Measurements from ENCODE around the gene PTPRT.

Gene PTPRT

GRCh38 chr20:42544926-42545325 lies 644.8 kb downstream of the PTPRT start:
- ChIA-PET CTCF (no interaction called here), POLR2A (no interaction called here)
- no peak for DNase-seq (ENCODE audit: extremely low spot score)
- no peak for TF ChIP-seq CTCF (IDR thresholded peaks at IDR 0.05; ENCODE audit: control extremely low read depth, extremely low read depth, low read depth, missing control alignments)

GRCh38 chr20:42532831-42533230 lies 656.9 kb downstream of the PTPRT start:
- no peak for TF ChIP-seq CTCF (IDR thresholded peaks at IDR 0.05; ENCODE audit: control extremely low read depth, extremely low read depth, low read depth, missing control alignments)
- DNase-seq (ENCODE audit: extremely low spot score): no peak
- CTCF ChIA-PET: interaction anchor here (0.9 kb wide), 1 partner anchor 840 kb away, joined by 3 read pairs; no protein-coding TSS in a partner anchor
- POLR2A ChIA-PET: no interaction called here

GRCh38 chr20:42531508-42531961 lies 658.2 kb downstream of the PTPRT start:
- POLR2A ChIA-PET: no interaction called here
- DNase-seq (ENCODE audit: extremely low spot score): no peak
- CTCF ChIA-PET: interaction anchor here (1.6 to 2.8 kb wide), 2 partner anchors 10 to 793 kb away, joined by 4 to 16 read pairs; no protein-coding TSS in a partner anchor
- TF ChIP-seq CTCF (IDR thresholded peaks at IDR 0.05; ENCODE audit: control extremely low read depth, extremely low read depth, low read depth, missing control alignments): no peak

GRCh38 chr20:42530855-42531448 lies 658.8 kb downstream of the PTPRT start:
- ChIA-PET CTCF (interaction anchor here (1.6 to 2.8 kb wide), 2 partner anchors 10 to 793 kb away, joined by 4 to 16 read pairs; no protein-coding TSS in a partner anchor), POLR2A (no interaction called here)
- peak; percentile 49 for DNase-seq (ENCODE audit: extremely low spot score)
- peak; percentile 36 for TF ChIP-seq CTCF (IDR thresholded peaks at IDR 0.05; ENCODE audit: control extremely low read depth, extremely low read depth, low read depth, missing control alignments)

- no peak for TF ChIP-seq CTCF (IDR thresholded peaks at IDR 0.05; ENCODE audit: control extremely low read depth, extremely low read depth, low read depth, missing control alignments)
- DNase-seq (ENCODE audit: extremely low spot score): no peak
- ChIA-PET POLR2A (no interaction called here), CTCF (interaction anchor here (2.8 kb wide), 1 partner anchor 792 kb away, joined by 16 read pairs; no protein-coding TSS in a partner anchor)
Observed at GRCh38 chr20:42530191-42530590, 659.5 kb downstream of the PTPRT start.

- ChIA-PET POLR2A (no interaction called here), CTCF (no interaction called here)
- no peak for DNase-seq (ENCODE audit: extremely low spot score)
- no peak for TF ChIP-seq CTCF (IDR thresholded peaks at IDR 0.05; ENCODE audit: control extremely low read depth, extremely low read depth, low read depth, missing control alignments)
Observed at GRCh38 chr20:42524058-42524457, 665.6 kb downstream of the PTPRT start.

Data from GM10248 (cell line).